AG08396 (cell line): Measurements from ENCODE around the gene SPTLC1.
"Not testable (repeated sequence)": the region's sequence is repeated elsewhere in the genome, so short reads cannot be mapped to it uniquely, and the experiment has no call there.

Source experiments
- DNase-seq: peaks from one replicate; pipeline ENCODE4 v3.0.0; 2012; ENCODE audit warnings: low spot score, mixed read lengths

The SPTLC1 gene, protein sequence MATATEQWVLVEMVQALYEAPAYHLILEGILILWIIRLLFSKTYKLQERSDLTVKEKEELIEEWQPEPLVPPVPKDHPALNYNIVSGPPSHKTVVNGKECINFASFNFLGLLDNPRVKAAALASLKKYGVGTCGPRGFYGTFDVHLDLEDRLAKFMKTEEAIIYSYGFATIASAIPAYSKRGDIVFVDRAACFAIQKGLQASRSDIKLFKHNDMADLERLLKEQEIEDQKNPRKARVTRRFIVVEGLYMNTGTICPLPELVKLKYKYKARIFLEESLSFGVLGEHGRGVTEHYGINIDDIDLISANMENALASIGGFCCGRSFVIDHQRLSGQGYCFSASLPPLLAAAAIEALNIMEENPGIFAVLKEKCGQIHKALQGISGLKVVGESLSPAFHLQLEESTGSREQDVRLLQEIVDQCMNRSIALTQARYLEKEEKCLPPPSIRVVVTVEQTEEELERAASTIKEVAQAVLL

GRCh38 chr9:92115071-92115858, at the start of gene SPTLC1:
Gene SPTLC1 (minus strand): TSS chr9:92115413. CDS start chr9:92115370, 43 bp downstream.
- DNase-seq, result peak; percentile 97

- DNase-seq, result no peak
Measured at GRCh38 chr9:92164975-92165374, 49.8 kb upstream of the SPTLC1 start.

DNA sequence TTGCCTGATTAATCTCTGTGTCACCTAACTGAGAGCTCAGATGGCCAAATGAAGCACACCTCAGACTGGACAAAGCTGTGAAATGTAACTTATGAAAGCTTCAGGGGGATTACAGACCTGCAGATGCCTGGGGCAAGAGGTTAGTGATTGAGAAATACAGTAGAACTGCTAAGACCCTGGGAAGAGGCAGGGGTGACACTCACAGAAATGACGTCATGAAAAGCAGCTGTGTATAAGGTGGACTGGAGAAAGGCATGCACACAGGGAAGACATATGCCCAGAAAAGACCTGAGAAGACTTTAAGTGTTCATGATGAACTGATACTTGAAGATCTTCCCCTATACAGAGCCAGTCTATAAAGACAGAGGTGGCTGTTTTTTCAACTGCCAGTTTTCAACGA, 49.3 kb upstream of the SPTLC1 start:
- no peak for DNase-seq

GRCh38 chr9:92163276-92163675, 48.1 kb upstream of the SPTLC1 start:
- no peak for DNase-seq

GRCh38 chr9:92160786-92161185, 45.6 kb upstream of the SPTLC1 start:
- no peak for DNase-seq

- DNase-seq, result no peak
Measured at GRCh38 chr9:92159058-92159457, 43.8 kb upstream of the SPTLC1 start.

GRCh38 chr9:92158097-92158601, 42.9 kb upstream of the SPTLC1 start:
- DNase-seq, result no peak

GRCh38 chr9:92155736-92156135, 40.5 kb upstream of the SPTLC1 start:
- not testable (repeated sequence) for DNase-seq

DNA sequence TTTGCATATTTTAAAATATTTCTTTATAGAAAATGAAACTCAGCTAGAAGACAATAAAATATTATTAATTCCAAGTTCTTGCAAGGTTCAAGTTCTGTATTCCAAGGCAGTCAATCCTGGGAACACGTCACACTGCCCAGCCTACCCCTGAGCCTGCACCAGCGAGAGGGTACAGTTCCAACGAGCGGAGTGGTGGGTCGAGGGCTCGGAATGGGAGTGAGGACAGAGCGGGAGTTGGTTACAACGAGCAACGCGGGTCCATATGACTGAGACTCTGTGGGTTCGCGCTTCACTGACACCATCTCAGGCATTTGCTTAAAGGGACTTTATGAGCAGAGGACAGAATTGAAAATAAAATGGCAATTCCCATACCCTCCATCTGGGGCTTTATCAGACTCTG, 40.0 kb upstream of the SPTLC1 start:
- no peak for DNase-seq

DNA sequence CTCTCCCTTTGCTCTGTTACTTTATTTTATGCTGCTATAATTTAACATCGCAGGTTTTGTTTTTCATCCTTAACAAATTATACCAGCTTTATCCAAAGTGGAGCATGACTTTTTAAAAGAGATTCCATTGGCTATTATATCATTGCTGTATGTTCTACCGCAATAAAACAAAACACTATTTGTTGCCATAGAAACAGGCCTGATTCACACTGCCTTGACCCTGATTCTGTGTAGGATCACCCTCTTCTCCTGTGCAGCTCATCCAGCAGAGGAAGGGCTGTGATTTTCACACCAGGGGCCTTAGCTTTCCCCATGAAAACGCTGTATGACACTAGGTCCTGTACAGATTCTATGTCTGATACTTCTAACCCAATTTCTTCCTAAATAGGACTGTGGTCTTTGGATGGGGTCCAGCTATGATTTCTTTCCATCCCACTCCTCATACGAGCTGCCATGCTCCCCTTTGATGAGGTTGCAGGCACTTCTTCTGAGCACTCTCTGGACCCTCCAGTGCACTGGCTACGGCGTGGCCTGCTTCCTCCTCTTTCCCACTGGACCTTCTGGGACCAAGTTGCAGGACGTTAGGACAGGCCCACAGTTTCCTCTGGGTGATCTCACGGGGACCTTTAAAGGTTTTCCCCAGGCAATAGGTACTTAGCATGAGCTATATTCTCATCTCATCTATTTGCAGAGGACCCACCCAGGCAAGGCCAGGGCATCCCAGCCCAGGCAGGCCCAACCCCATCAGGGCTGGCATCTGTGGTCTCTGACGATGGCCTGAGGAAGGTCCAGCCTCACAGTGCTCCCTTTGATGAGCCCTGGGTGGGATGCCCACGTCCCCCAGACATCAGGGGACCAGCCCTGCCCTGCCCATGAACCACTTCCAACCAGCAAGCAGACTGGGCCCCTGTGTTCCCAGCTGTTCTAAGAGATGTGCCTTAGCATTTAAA, 38.5 kb upstream of the SPTLC1 start:
- peak; percentile 79 for DNase-seq

DNA sequence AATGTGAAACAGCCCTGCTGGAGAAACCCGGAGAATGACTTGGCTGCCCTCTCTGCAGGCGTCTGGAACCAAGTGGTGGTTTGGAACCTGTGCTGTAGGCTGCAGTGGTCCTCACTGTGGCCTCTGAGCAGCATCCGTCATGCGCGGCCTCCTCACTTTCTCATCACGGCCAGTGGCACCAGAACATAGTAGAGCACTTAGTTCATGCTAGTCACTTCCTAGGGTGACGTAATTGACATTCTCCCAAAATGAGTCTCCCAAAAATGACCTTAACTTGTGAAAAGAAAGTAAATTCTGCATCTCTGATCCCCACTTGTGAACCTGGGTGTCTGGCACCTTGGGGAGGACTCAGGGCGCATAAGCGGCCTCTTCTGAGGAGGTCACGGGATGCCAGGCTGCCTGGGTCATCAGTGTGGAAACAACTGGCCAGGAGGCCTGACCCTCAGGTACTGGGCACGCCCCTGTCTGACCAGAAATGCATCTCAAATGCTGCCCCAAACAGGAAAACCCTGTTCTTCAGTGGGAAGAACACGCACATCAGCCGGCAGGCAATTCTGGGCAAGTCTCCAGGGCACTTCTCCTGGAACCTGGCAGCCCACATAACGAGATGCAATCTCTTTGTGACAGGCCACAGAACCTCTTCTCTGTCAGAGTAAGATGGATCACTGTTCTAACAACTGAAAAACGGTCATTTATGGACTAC, 36.6 kb upstream of the SPTLC1 start:
- DNase-seq, result no peak

- not testable (repeated sequence) for DNase-seq
Measured at GRCh38 chr9:92150501-92151470, 35.6 kb upstream of the SPTLC1 start.

- no peak for DNase-seq
Measured at GRCh38 chr9:92147852-92148180, 32.6 kb upstream of the SPTLC1 start.

- DNase-seq, result peak; percentile 82
Measured at GRCh38 chr9:92147030-92147851, 32.0 kb upstream of the SPTLC1 start.

DNA sequence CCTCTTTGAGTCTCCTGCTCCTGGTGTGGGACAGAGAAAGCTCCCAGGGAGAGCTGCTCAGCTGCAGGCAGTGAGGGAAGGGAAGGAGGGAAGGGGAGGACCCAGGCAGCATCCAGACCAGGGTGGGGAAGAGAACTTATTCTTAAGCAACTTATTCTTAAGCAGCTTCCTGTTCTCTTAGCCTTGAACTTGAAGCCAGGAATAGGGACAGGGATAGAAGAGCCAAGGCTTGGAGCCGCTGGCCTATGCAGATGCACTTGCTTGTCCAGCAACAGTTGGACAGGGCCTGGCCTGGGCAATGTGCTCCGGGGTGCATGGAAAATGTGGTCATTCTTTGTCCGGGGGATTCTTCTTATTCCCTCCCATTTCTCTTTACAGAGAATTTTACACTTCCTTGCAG, 31.4 kb upstream of the SPTLC1 start:
- no peak for DNase-seq

GRCh38 chr9:92145784-92146183, 30.6 kb upstream of the SPTLC1 start:
- DNase-seq, result not testable (repeated sequence)

- DNase-seq, result no peak
Measured at GRCh38 chr9:92142329-92142728, 27.1 kb upstream of the SPTLC1 start.

DNA sequence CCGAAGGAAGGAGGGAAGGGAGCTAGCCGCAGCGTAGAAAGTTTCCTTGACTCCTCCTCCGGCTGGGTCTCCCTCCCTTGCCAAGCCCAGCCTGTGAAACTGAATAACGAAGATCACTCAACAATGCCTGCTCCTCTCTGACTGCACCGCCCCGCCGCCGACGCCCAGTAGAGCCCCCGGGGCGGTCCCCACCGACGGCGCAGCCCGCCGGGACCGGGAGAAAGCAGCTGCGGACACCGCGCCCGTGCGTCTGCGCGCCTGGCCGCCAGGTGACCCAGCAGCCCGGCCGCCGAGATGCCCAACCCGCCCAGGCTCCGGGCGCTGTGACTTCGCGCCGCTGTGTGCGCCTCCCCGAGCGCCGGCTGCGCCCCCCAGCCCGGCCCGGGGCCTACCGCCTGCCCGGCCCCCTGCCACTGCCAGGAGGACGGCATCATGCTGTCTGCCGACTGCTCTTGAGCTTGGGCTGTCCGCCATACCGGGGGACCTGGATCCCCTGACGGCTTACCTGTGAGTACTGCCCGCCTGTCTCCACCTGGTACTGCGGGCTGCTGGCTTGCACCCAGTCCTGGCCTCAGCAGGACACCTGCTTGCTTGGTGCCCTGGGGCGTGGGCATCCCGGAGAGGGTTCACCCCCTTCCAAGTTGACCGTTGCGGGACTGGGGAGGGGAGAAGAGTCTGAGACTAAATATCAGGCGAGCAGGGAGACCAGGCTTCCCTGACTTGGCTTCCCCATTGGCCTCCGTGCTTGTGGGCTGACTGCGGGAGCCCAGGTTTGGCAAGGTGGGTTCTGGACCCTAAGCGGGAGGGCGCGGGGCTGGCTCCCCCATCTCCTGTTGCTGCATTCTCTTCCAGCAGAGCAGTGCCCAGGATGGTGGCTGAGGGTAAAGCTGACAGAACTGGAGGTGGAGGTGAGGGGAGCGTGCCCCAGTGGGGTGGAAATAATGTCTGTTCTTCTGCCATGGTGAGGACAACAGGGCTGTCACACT, 26.2 kb upstream of the SPTLC1 start:
- peak; percentile 66 for DNase-seq
